Spleen (tissue), 11 donors: ENCODE measurements around the gene SUCO. TPM values are rescaled to one million over a fixed set of nuclear protein-coding genes. Genes with fewer than 3 reads are reported as not detected.

Source experiments
- DNase-seq: peaks from one replicate; pipeline ENCODE4 v3.0.0-alpha.2; 2020
- H3K27ac ChIP-seq, 8 donors: fragments of 200-600 bp; sonication (generic) in 7 of 8; 1 replicate in 4 of 8; 2 replicates in 4 of 8; pipeline versions ENCODE4 v1.5.0 to v1.8.0; 2016 to 2021; ENCODE audit warnings: inconsistent platforms in 4 of 8, mild to moderate bottlenecking in 4 of 8, moderate library complexity in 1 of 8
- H3K27me3 ChIP-seq, 7 donors: fragments of 200-600 bp; sonication (generic) in 6 of 7; replicated peaks in 1 of 7; 1 replicate in 4 of 7; 2 replicates in 3 of 7; pipeline versions ENCODE4 v1.5.0 to v1.8.0; 2016 to 2021; ENCODE audit warnings: inconsistent platforms in 3 of 7, mild to moderate bottlenecking in 1 of 7
- H3K36me3 ChIP-seq, 6 donors: fragments of 200-600 bp; sonication (generic) in 5 of 6; 1 replicate in 4 of 6; 2 replicates in 2 of 6; pipeline versions ENCODE4 v1.5.0 to v1.8.0; 2016 to 2021; ENCODE audit warnings: inconsistent platforms in 2 of 6
- H3K4me1 ChIP-seq, 6 donors: fragments of 200-600 bp; sonication (generic) in 5 of 6; 1 replicate in 3 of 6; 2 replicates in 3 of 6; pipeline versions ENCODE4 v1.5.0 to v1.8.0; 2016 to 2021; ENCODE audit warnings: inconsistent platforms in 3 of 6
- H3K4me3 ChIP-seq, 8 donors: fragments of 200-600 bp; sonication (generic) in 7 of 8; 1 replicate in 4 of 8; 2 replicates in 4 of 8; pipeline versions ENCODE4 v1.5.0 to v1.8.0; 2016 to 2021; ENCODE audit warnings: inconsistent platforms in 4 of 8, mild to moderate bottlenecking in 4 of 8, moderate library complexity in 2 of 8
- H3K9me3 ChIP-seq, 8 donors: fragments of 200-600 bp; sonication (generic) in 7 of 8; 1 replicate in 4 of 8; 2 replicates in 4 of 8; pipeline versions ENCODE4 v1.5.0 to v1.8.0; 2016 to 2021; ENCODE audit warnings: inconsistent platforms in 4 of 8
- CTCF ChIP-seq, 11 experiments: fragments of 200-600 bp in 7 of 11; fragments of 450-650 bp in 4 of 11; sonication (generic) in 4 of 11; IDR thresholded peaks in 8 of 11; conservative IDR thresholded peaks in 3 of 11; 1 replicate in 7 of 11; 2 replicates in 4 of 11; pipeline versions ENCODE4 v1.4.0 to v1.8.0; 2016 to 2021; ENCODE audit warnings: antibody characterized with exemption in 11 of 11, inconsistent platforms in 4 of 11, mild to moderate bottlenecking in 1 of 11
- POLR2A ChIP-seq, 3 donors: fragments of 450-650 bp; IDR thresholded peaks; one replicate each; pipeline ENCODE4 v1.5.1; 2017; ENCODE audit warnings: antibody characterized with exemption in 3 of 3, mild to moderate bottlenecking in 1 of 3
- POLR2AphosphoS5 ChIP-seq, 3 donors: sonication (generic); formaldehyde crosslinking; IDR thresholded peaks; one replicate each; pipeline ENCODE4 v1.5.1; 2017; ENCODE audit warnings: antibody characterized with exemption in 3 of 3
- WGBS, 5 donors: extraction: QIAGEN DNeasy Blood & Tissue Kit in 3 of 5; methylation state at CpG; one replicate each; pipeline versions ENCODE4 v1.1.5 to v1.1.7; 2013 to 2018; 5-methylcytosine and 5-hydroxymethylcytosine counted together
- intact Hi-C: fragments of 100-400 bp; cut with DNase I; formaldehyde crosslinking; loops from one replicate; pipeline ENCODE4 v1.15.0; 2023; ENCODE audit warnings: low total_unique reads
- polyA plus RNA-seq, 3 donors: library from polyadenylated mRNA; stranded (reverse); fragments of 200-250 nt; gene quantifications; one replicate each; pipeline ENCODE4 v1.2.1, GENCODE V29; 2013
- total RNA-seq, 7 donors: library from RNA; depleted of rRNA in 3 of 7; stranded (reverse); fragments of >200 nt in 3 of 7; fragmentation: NEBNext Ultra II Directional in 4 of 7; extraction: Animal tissue kit (Norgen Biotek cat#: 25700) in 4 of 7; gene quantifications; one replicate each; pipeline versions ENCODE4 v1.1.0 to v1.2.1, GENCODE V29; 2016 to 2021
- donor health status: healthy with polysubstance abuse.
- donor health status: DM: no; HTN: no; CAD: no; lungs with moderate emphysema.
- donor health status: DM: no; HTN: no; CAD: no.
- donor health status: Bipolar disorder and iron deficiency.
- donor health status: healthy.
- donor health status: DM: no; HTN: no; CAD: no.
- donor health status: DM: yes; HTN: yes; CAD: no.

SUCO gene
- total and polyA plus RNA-seq, 10 donors, result 7.9 to 59.5 (median 39.5) TPM

GRCh38 chr1:172653015-172653709, 120.2 kb downstream of the SUCO start:
- Histone ChIP-seq H3K27ac (no peak overlapping the region), H3K4me3 (no peak overlapping the region), H3K36me3 (no peaks in the 10 kb centered on the region), H3K27me3 (no peaks in the 10 kb centered on the region), H3K4me1 (peaks cover 0 to 2% (median 0%) of the 10 kb centered on the region in 6 donors), H3K9me3 (no peaks in the 10 kb centered on the region)
- DNase-seq, result no peak
- intact Hi-C loops, result no loop called here
- 51 to 83% (median 58%) methylated on average over 5 of the region's 5 CpGs for WGBS, 5 donors
- TF ChIP-seq POLR2AphosphoS5 (IDR thresholded peaks at IDR 0.05), result no peak
- TF ChIP-seq CTCF (IDR thresholded peaks at IDR 0.05 in 8 of 11, conservative IDR thresholded peaks at IDR 0.05 in 3 of 11), result no peak
- no peak for TF ChIP-seq POLR2A (IDR thresholded peaks at IDR 0.05)

- Histone ChIP-seq H3K27ac (no peak overlapping the region), H3K4me1 (peaks cover 0 to 9% (median 0%) of the 10 kb centered on the region in 6 donors), H3K36me3 (no peaks in the 10 kb centered on the region), H3K27me3 (no peaks in the 10 kb centered on the region), H3K4me3 (no peak overlapping the region), H3K9me3 (no peaks in the 10 kb centered on the region)
- intact Hi-C loops, result no loop called here
- WGBS, 5 donors, result 77 to 86% (median 82%) methylated on average over 2 of the region's 2 CpGs
- no peak for DNase-seq
- TF ChIP-seq CTCF (IDR thresholded peaks at IDR 0.05 in 8 of 11, conservative IDR thresholded peaks at IDR 0.05 in 3 of 11) (no peak), POLR2AphosphoS5 (IDR thresholded peaks at IDR 0.05) (no peak), POLR2A (IDR thresholded peaks at IDR 0.05) (no peak)
Measured at GRCh38 chr1:172654535-172654934, 121.6 kb downstream of the SUCO start.

- TF ChIP-seq CTCF (IDR thresholded peaks at IDR 0.05 in 8 of 11, conservative IDR thresholded peaks at IDR 0.05 in 3 of 11), result no peak
- TF ChIP-seq POLR2AphosphoS5 (IDR thresholded peaks at IDR 0.05), result no peak
- no peak for TF ChIP-seq POLR2A (IDR thresholded peaks at IDR 0.05)
- DNase-seq, result no peak
- H3K27me3 ChIP-seq, result no peaks in the 10 kb centered on the region
- H3K27ac ChIP-seq, result no peak overlapping the region
- H3K4me1 ChIP-seq, result peaks cover 0 to 9% (median 0%) of the 10 kb centered on the region in 6 donors
- no peaks in the 10 kb centered on the region for H3K36me3 ChIP-seq
- 76 to 91% (median 81%) methylated on average over 6 of the region's 6 CpGs for whole genome bisulfite sequencing, 5 donors
- no peak overlapping the region for H3K4me3 ChIP-seq
- no peaks in the 10 kb centered on the region for H3K9me3 ChIP-seq
- intact Hi-C loops, result no loop called here
Measured at GRCh38 chr1:172656576-172656975, 123.6 kb downstream of the SUCO start.

GRCh38 chr1:172657586-172657985, 124.6 kb downstream of the SUCO start:
- DNase-seq, result no peak
- Histone ChIP-seq H3K27me3 (no peaks in the 10 kb centered on the region), H3K4me3 (no peak overlapping the region), H3K36me3 (no peaks in the 10 kb centered on the region), H3K4me1 (peaks cover 0 to 18% (median 7%) of the 10 kb centered on the region in 6 donors), H3K9me3 (no peaks in the 10 kb centered on the region), H3K27ac (no peak overlapping the region)
- TF ChIP-seq POLR2AphosphoS5 (IDR thresholded peaks at IDR 0.05), result no peak
- no peak for TF ChIP-seq POLR2A (IDR thresholded peaks at IDR 0.05)
- no peak for TF ChIP-seq CTCF (IDR thresholded peaks at IDR 0.05 in 8 of 11, conservative IDR thresholded peaks at IDR 0.05 in 3 of 11)
- WGBS, 5 donors, result 88 to 95% (median 91%) methylated on average over 1 of the region's 1 CpG
- intact Hi-C loops, result no loop called here
